ENCODE results near the gene GABRA4. TPM values are rescaled to one million over a fixed set of nuclear protein-coding genes. Genes with fewer than 3 reads are reported as not detected.

GABRA4 gene
- total RNA-seq, 2 experiments from 2014 or later: not detected

DNA sequence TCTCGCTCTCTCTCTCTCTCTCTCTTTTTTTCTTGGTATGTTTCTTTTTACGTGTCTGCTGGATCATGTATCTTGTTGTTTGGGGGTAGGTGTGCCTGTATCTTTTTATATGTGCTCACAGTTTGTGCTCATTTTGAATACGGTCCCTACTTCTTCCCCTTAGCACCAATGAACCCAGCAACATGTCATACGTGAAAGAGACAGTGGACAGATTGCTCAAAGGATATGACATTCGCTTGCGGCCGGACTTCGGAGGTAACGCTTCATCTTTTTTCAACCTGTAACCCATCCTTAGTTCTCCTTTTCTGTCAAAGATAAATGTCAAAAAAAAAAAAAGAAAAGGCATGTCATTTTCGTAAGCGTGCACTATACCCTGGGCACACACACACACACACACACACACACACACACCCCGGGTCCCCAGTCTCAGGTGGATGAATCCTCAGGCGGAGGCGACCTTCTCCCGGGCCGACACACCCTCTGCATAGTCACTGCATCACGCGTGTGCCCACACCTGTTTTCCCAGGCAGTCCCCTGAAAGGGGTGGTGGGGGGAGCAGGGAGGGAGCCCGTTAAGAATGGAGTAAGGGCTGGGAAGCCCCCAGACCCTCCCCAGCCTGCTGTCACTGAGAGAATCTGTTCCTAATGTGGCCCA, 38.5 kb upstream of the GABRA4 start:
- TF ChIP-seq, protein P1, sequence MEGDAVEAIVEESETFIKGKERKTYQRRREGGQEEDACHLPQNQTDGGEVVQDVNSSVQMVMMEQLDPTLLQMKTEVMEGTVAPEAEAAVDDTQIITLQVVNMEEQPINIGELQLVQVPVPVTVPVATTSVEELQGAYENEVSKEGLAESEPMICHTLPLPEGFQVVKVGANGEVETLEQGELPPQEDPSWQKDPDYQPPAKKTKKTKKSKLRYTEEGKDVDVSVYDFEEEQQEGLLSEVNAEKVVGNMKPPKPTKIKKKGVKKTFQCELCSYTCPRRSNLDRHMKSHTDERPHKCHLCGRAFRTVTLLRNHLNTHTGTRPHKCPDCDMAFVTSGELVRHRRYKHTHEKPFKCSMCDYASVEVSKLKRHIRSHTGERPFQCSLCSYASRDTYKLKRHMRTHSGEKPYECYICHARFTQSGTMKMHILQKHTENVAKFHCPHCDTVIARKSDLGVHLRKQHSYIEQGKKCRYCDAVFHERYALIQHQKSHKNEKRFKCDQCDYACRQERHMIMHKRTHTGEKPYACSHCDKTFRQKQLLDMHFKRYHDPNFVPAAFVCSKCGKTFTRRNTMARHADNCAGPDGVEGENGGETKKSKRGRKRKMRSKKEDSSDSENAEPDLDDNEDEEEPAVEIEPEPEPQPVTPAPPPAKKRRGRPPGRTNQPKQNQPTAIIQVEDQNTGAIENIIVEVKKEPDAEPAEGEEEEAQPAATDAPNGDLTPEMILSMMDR (IDR thresholded peaks at IDR 0.05): no peak
- Mint-ChIP-seq H3K4me1 (ENCODE audit: low read depth) (peaks cover 19% of the 10 kb centered on the region), H3K27ac (no peak overlapping the region), H3K27me3 (peaks cover 28% of the 10 kb centered on the region), H3K36me3 (ENCODE audit: low read depth) (no peaks in the 10 kb centered on the region), H3K9me3 (no peaks in the 10 kb centered on the region), H3K4me3 (peak overlapping the region; percentile 52)
- ATAC-seq: peak; percentile 32
- DNase-seq: peak; percentile 26
- CTCF ChIA-PET: interaction anchor here (0.9 to 1.9 kb wide), 5 partner anchors 21 to 220 kb away, joined by 3 to 9 read pairs (median 4); no protein-coding TSS in a partner anchor
- POLR2A ChIA-PET: no interaction called here
- intact Hi-C loops (cut with micrococcal nuclease): loop anchor here (2.0 to 10.0 kb wide), 2 partner anchors 99 to 187 kb away; no protein-coding TSS in a partner anchor

DNA sequence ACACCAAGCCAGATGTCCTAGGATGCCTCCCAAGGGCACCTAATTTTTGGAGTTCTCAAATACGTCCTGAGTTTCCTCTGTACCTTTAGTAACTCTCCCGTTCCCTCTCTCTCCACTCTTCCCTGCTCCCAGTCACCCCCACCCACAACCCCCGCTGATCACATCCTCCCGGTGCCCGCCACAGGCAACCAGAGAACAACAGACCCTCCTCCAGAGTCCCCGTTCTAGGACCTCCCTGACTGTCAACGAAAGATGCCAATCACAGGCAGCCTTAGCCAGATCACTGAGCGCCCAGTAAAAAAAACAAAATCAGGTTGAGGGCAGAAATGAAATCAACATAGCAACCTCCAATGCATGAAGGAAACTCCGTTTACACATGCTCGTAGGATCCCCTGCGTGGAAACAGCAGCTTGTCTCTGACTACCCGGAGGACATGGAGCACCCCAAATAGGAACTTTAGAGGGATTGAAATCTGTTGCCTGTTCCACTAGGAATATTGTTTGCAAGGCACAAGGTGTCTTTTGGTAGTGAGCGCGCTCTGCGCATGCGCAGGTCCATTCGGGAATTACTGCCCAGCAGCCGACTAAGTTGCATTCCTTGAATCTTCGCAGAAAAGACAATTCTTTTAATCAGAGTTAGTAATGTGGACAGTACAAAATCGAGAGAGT, 37.8 kb upstream of the GABRA4 start, which contains the start of gene GABRB1:
GABRB1 (plus strand) TSS at position 557 of the 668 bp plus-strand sequence.
- H3K9me3 Mint-ChIP-seq: no peaks in the 10 kb centered on the region
- H3K27me3 Mint-ChIP-seq: peaks cover 28% of the 10 kb centered on the region
- peak within 1 kb of the TSS; percentile 52 for H3K4me3 Mint-ChIP-seq
- CTCF ChIA-PET: no interaction called here
- POLR2A ChIA-PET: no interaction called here
- peak; percentile 5 for DNase-seq
- intact Hi-C loops (cut with micrococcal nuclease): loop anchor here (10.0 kb wide), 1 partner anchor 186 kb away; no protein-coding TSS in a partner anchor
- no peak within 1 kb of the TSS for H3K27ac Mint-ChIP-seq
- TF ChIP-seq, protein P1 (IDR thresholded peaks at IDR 0.05): no peak
- ATAC-seq: peak; percentile 11
- peaks cover 19% of the 10 kb centered on the region for H3K4me1 Mint-ChIP-seq (ENCODE audit: low read depth)
- H3K36me3 Mint-ChIP-seq (ENCODE audit: low read depth): no peaks in the 10 kb centered on the region

DNA sequence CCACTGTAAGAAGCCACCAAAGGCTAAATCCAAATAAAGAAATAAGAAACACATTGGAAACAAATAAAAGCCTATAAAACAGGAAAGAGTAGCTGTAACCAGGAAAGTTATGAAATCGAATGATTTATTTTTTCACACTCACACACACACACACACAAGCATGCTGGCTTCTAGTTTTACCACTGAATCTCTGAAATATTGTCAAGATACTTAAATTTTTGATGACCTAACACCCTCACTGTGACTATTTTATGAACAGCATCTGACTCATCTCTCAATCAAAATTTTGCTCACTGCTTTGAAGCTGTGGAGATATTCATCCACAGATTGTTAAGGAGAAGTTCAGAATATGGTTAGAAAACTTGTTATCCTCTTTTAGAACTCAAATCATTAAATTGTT, 24.1 kb upstream of the GABRA4 start:
- no peak for DNase-seq
- Mint-ChIP-seq H3K4me3 (no peak overlapping the region), H3K27ac (no peak overlapping the region), H3K4me1 (ENCODE audit: low read depth) (peaks cover 2% of the 10 kb centered on the region), H3K9me3 (no peaks in the 10 kb centered on the region), H3K27me3 (peaks cover 4% of the 10 kb centered on the region), H3K36me3 (ENCODE audit: low read depth) (no peaks in the 10 kb centered on the region)
- no peak for ATAC-seq
- TF ChIP-seq, protein P1 (IDR thresholded peaks at IDR 0.05): no peak
- ChIA-PET POLR2A (no interaction called here), CTCF (no interaction called here)
- intact Hi-C loops (cut with micrococcal nuclease): no loop called here

DNA sequence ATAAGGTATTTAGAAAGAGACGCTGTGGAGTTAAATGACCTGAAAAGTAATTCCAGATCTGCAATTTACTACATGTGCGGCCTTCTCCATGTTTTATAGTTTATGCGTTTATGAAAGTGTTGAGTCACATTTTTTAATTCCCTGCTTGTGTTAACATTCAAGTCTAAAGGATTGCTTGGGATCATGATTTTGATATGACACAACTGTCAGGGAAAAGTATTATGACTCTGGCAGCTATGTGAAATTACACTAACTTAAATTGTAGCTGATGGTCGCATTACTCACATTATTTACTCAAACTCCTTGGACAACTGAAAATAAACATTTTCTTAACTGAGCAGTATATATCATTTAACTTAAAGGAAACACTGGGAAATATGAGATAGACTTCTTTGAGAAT, 23.7 kb upstream of the GABRA4 start:
- CTCF ChIA-PET: no interaction called here

More for the DNA sequence above, 23.7 kb upstream of the GABRA4 start:
- H3K4me1 Mint-ChIP-seq (ENCODE audit: low read depth): peaks cover 4% of the 10 kb centered on the region
- DNase-seq (no peak), ATAC-seq (no peak)
- no peak overlapping the region for H3K27ac Mint-ChIP-seq
- H3K27me3 Mint-ChIP-seq: peaks cover 4% of the 10 kb centered on the region
- intact Hi-C loops (cut with micrococcal nuclease): no loop called here
- POLR2A ChIA-PET: no interaction called here
- no peak overlapping the region for H3K4me3 Mint-ChIP-seq
- TF ChIP-seq, protein P1 (IDR thresholded peaks at IDR 0.05): no peak
- H3K9me3 Mint-ChIP-seq: no peaks in the 10 kb centered on the region
- no peaks in the 10 kb centered on the region for H3K36me3 Mint-ChIP-seq (ENCODE audit: low read depth)

Measured in activated CD8-positive, alpha-beta T cell treated with anti-CD3 and anti-CD28 coated beads for 36 hours (primary cell).